Stimulated activated CD4-positive, alpha-beta T cell treated with anti-CD3 and anti-CD28 coated beads, Interleukin-2, amount 100 ng/mL, for 4 hours (primary cell): ENCODE data around the gene FBXW7.

Experiments
- DNase-seq: peaks from one replicate; pipeline ENCODE4 v3.0.0-alpha.2; 2020; ENCODE audit warnings: low read depth

FBXW7 gene

DNA sequence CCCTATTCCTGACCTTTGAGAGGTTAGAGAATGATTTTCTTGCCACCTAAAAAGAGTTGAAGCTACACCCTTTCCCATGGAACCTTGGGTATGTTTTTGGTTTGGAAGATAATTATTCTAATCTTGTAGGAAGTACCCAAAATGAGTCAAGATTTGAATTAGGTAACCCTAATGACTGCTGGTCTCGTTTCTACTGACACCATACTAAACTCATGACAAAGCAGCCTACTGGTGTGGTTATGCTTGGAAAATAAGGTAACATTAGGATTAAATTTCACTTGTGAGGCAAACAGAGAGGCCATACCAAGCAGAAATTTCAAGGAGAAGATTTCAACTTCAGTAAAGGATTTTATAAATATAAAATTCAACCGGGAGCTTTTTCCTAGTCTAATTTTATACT lies 107.9 kb downstream of the FBXW7 start:
- no peak for DNase-seq

DNA sequence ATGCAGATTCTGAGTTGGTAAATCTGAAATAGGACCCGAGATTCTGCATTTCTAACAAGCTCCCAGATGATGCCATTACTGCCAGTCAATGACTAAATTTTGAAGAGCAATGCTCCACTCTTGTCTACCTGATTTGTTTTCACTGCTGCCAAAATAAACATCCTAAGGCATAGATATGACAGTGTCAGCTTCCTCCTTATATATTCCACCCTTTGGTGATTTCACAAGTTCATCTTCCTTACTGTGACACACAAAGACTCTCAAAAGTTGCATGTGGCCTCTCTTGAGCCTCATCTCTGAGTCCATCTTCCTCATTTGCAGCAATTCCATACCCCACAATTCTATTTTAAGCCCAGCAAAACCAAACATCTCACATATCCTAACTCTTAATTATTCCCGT lies 110.9 kb downstream of the FBXW7 start:
- no peak for DNase-seq

DNA sequence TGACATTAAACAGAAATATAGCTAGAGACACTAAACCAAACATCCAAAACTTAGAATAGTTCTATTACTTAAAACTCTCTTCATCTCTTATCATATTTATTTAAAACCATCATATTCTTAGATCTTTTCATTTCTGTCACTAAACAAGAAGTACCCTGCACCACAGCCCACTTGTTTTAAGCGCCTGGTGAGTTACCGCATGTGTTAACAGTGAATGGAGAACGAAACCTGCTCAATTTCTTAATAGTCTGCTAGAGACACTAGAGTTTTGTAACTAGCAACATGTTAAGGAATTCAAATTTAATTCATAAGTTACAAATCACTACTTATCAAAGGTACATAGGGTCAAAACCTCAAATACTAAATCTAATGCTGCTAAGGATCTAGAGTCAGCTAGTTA lies 111.5 kb downstream of the FBXW7 start:
- DNase-seq, result no peak

DNA sequence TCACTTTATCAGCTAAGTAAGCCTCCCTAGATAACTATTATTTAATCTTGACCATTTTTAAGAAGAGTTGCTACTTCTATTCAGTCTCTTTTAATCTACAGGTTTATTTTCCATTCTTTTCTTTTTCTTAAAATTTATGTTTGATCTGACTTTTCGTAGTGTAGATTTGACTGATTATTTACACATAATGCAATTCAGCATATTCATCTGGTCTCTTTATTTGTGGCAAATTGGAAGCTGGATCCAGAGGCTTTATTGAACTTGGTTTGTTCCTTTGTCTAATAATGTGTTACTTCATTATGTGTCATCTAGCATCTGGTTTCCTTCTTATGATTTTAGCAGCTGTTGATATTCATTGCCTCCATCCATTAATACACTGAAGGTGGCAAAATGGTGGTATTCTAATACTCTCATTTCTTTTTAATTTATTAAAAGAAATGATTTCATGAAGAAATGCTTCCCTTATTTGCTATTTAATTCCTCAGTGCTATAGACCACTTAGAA lies 113.0 kb downstream of the FBXW7 start:
- no peak for DNase-seq

DNA sequence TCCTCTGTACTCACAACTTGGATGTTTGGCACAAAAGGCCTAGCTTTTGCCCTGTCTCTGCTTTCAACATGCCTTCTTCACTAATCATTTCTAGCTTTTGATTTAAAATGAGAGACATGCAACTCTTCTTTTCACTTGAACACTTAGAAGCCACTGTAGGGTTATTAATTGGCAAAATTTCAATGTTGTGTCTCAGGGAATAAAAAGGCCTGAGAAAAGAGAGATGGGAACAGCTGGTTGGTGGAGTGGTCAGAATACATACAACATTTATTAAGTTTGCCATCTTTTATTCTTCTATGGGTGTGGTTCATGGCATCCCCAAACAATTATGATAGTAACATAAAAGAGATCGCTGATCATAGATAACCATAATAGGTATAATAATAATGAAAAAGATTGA lies 114.3 kb downstream of the FBXW7 start:
- no peak for DNase-seq

DNA sequence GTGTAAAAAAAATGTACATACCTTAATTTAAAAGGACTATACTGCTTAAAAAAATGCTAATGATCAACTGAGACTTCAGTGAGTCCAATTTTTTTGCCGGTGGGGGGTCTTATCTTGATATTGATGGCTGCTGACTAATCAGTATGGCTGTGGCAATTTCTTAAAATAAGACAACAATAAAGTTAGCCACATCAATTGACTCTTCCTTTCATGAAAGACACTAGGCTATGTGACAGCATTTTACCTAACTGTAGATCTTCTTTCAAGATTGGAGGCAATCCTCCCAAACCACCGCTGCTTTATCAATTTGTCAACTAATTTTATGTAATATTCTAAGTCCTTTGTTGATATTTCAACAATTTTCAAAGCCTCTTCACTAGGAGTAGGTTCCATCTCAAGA lies 116.1 kb downstream of the FBXW7 start:
- no peak for DNase-seq

DNA sequence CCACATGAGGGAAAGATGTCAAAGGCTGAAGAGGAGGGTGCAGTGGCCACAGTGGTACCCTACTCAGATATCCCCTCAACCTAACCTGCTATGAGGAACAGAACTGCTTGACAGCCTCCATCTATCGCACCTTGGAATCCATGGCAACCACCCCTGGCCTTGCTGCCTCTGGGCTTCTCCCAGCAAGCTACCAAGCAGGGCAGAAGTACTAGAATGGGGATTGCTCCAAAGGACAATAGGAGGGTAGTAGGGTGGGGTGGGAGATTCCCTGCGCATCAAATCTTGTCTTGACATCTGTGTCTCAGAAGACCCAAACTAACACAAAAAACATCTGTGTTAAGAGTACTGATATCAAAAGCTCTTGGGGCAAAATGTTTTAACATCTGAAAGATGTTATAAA lies 118.2 kb downstream of the FBXW7 start:
- no peak for DNase-seq

DNA sequence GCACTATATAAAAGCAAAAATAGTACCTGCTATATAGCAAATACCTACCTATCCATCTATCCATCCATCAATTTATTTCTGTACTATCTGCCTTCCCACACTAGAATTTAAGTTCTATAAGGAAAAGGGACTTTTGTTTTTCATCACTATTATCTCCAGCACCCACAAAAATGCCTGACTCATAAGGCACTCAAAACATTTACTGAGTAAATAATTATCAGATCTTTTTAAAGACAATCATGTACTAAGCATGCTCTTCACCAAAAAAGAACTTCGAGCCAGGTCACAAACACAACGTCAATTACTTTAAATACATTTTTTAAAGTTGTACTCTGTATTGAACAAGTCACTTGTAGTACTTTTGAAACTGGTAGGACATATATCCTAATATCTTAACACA lies 119.9 kb downstream of the FBXW7 start:
- DNase-seq, result no peak

DNA sequence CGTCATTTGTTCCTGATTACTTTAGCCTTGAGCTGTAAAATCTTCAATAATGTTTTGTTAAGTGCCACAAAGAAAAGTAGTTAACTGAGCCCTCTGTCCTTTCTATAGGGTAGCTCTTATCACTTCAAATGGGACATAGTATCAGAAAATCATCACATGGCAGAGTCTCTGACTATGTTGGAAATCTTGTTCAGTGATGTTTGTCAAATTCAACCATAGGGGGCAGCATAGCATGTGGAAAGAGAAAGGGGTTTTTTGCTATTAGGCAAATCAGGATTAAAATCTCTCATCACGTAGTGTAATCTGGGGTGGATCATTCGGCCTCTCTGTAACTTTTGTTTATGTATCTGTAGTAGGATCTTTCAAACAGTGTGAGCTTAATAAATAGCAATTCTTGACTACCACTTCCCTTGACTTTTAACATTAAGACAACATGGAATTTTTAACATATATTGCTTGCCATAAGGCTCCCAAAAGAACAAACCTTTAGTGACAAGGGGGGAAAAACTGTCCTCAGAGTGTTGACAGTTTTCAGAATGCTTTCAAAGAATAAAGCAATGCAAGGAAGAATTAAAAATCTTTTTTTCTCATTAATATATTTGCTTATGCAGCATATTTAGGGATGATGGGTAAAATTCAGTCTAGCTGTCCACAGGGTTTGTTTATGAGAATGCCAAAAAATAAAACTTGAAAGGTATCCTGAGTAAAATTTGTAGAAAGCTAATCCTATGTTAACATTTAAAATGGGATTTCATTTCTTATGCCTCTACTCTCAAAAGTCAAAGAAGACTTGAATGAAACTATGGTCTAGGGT lies 127.2 kb downstream of the FBXW7 start:
- DNase-seq, result no peak

DNA sequence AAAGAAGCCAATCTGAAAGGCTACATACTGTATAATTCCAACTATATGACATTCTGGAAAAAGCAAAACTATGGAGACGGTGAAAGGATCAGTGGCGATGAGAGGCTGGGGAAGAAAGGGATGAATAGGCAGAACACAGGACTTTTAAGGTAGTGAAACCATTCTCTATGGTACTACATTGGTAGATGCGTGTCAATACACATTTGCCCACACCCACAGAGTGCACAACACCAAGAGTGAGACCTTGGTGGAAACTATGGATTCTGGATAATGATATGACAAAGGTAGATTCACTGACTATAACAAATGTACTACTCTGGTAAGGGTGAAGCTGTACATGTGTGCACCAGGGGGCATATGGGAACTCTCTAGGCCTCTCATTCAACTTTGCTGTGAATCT lies 134.5 kb downstream of the FBXW7 start:
- DNase-seq, result no peak

DNA sequence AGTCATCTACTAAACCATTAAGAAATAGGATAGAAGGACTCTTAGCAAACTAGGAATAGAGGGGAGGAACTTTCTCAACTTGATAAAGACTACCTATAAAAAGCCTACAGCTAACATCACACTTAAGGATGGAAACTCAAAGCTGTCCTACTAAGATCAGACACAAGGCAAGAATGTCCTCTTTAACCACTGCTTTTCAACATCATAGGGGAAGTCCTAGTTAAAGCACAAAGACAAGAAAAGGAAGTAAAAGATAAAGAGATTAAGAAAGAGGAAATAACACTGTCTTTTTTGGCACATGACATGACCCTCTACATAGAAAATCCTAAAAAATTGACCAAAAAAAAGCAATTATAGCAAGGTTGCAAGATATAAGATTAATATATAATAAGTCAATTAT lies 136.6 kb downstream of the FBXW7 start:
- no peak for DNase-seq

DNA sequence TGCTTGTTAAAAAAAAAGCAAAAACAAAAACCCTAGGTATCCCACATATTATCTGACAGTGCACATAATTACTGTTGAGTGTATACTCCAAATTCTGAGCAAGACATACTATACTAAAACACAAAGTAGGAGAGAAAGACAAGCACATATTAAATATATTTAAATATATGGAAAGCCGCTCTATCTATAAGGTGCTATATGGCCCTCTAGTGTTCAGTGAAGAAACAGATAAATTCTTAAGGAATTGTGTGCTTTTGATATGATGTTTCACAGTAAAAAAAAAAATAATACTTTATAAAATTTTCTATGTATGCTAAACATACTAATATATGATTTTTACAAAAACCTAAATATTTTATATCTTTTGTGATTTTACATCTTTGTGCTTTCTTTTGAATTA lies 137.8 kb downstream of the FBXW7 start:
- DNase-seq, result no peak

DNA sequence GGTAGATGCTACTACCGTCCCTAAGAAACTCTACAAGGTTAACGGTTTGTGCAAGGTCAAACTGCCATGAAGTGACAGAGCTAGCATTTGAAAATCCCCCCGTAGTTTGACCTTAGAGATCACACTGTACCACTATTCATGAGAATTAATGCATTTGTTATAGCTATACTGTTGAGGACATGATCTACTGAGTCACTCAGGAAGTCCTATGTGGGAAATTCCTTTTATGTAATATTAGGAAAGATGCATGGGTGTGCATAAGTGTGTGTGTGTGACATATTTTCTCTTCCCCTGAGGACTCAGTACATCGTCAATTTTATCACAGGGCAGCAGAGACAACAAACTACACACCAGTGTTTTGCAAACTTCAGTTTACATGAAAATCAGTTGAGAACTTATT lies 141.1 kb downstream of the FBXW7 start:
- DNase-seq, result no peak

DNA sequence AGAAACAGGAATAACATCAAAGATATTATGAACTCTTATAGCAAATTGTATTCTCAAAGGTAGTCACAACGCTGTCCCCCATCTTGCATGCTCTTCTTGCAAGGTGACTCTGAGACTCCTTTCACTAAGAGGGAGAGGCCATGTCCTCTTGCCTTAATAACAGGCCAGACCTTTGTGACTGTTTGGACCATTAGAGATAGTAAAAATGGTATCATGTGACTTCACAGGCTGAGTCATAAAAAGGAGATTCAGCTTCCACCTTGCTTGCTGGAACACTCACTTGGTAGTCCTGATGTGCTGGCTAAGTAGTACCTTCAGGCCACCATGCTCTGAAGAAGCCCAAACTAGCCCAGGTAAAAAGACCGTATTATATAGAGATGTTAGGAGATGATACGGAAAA lies 143.8 kb downstream of the FBXW7 start:
- DNase-seq, result no peak

DNA sequence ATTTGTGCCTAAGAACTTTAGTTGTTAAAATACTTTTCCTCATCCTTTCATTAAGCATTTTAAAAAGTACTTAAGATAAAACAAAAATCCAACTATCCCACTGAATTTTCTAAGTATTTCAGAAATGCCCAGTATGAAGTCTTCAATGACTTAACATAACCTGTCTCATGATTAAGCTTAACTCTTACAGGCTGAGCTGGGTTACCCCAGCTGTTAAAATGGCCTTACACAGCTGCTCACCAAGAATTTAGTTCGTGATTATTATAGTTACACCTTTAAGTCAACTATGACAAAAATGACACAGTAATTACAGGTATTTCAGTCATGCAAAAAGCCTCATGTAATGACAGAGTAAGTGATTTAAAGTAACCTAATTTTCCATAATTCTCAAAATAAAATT lies 145.7 kb downstream of the FBXW7 start:
- DNase-seq, result no peak

DNA sequence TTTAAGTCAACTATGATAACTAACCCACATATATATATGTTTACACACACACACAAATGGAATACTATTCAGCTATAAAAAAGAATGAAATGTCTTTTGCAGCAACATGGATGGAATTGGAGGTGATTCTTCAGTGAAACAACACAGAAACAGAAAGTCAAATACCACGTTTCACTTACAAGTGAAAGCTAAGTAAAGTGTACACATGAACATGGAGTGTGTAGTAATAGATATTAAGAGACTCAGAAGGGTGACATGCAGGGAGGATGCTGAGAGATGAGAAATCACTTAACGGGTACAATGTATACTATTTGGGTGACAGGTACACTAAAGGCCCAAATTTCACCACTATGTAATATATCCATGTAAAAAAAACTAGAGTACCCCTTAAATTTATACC lies 146.5 kb downstream of the FBXW7 start:
- DNase-seq, result no peak

DNA sequence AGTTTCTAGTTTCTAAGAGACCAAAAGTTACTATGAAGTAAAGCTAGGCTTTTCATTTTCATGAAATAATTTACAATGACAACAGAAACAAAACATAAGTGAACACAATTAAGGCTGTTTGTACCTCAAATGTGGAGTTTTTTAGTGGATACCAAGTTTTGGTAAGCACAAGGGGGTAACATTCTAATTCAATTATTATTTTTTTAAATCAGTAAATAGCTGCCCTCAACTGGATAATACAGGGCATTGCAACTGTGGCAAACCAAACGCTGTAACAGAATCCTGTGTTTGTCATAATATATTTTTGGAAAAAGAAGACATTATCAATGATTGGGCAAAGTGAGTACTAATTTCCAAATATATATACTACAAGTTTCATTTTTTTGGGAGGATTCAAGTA lies 150.3 kb downstream of the FBXW7 start:
- no peak for DNase-seq

DNA sequence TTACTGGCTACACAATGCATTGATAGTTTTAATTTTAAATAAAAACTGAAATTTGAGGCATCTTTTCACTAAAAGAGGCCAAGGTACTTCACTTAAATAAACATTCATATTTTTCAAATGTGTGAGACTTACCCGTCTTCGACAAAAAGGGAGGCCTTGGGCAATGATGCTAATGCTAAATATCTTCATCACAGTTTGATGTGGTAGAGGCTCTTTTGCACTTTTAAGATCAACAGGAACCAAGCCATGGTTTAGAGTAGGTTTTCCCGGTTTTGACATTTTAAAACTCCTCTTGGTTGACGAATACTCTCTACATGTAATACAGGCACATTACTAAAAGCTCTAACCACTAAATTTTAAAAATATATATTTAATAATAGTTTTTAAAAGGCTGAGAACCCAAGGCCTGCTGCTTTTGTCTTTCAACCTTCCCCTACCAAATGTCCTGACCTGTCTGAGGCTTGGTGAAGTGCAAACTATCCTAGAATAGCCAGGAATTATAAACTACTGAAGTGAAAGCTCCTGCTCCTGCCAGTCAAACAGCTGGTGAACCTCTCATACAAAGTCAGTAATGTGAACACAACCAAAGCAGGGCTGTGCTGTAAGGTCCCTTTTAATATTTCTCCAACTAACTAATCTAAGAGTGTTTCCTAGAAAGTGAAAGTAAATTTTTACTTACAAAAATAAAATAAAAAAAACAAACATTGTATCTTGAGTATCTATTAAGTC lies 153.7 kb downstream of the FBXW7 start:
- no peak for DNase-seq

DNA sequence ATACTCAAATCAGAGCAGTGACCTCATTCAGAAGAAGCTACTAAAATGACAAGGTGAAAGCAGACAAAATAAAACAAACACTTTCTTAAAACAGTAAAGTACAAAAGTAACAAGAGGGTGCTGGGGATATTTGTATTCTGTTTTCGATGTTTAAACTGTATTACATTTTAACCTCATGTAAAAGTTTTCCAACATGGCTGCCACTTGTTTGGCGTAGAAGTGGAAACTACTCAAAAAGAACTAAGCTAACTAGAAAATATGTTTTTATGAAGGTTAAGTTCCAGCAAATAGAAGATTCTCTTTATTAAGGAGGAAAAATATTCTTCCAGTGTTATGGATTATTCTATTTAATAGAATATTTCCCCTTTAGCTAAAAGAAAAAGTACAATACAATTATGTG lies 155.0 kb downstream of the FBXW7 start:
- no peak for DNase-seq

DNA sequence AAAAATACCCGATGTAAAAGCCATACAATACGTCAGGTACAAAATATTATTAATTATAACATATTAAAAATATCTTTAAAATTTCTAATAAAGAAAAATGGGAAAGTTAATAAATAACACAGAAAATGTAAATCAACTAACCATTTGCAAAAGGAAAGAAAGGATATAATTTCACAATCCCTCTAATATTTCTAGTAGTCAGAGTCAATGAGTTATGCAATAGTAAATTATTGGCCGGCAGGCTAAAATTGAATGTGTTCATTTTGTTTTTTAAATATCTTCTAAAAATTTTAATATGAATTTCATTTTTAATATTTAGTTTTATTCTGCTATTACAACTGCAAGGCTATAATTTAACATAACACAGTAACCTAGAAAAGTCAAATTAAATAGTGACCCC lies 155.7 kb downstream of the FBXW7 start:
- DNase-seq, result no peak

DNA sequence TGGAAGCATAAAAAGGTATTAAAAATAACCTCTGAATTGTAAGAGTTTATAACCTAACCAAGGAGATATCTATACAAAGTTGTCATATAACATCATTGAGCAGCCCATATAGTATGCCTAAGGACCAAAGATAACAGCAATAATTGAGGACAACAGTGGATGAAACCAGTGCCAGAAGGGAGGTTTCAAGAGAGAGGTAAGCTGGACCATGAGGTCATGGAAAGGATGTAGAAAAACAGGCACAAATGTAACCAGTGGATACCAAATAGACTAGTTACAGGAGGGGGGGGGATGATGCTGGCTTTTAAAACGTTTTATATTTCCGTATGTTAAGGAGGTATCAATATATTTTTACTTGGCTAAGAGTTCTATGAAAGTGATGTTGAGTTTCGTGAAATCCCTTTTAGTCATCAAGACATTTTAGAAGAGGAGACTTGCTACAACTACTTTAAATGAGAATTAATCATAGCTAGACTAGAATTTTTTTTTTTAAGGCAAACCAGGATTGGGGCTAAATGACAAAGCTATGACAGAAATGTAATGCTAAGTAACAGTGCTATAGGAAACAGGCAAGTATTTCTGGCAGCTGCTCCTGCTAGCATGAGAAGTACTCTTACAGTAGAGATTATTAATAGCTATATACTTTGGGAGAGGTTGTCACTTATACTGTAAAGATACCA lies 161.1 kb downstream of the FBXW7 start:
- no peak for DNase-seq

DNA sequence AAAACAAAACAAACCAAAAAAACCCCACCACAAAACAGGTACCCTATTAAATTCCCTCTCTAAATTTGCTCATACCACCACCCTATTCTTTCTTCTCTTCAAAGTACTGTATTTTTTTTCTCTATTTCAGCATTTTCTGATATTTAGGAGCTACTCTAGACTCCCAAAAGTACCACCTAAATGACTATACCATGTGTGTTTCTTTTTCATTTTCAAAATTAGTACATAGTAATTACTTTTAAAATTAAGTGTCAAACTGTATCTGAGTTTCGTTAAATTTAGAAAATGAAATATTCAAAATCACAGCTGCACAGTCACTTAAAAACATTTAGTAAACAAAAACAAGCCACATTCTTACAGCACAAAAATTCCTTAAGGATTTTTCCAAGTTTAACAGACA lies 161.7 kb downstream of the FBXW7 start:
- DNase-seq, result no peak

DNA sequence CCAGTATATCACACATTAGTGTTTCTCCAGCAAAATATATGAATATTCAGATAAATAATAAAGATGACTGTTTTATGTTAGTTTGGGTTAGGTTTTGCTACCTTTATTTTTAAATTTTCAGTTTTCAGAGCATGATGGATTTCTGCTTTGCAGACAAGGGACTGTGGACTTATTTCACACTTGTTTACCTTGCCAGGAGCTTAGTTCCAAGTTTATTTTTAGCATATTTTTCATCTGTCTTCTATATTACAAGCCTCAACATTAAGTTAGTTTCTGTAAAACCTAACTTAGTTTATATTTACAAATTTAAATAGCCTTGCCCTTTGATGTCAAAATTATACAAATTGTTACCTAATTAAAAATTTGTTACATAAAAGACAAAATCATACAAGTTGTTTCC lies 163.4 kb downstream of the FBXW7 start:
- DNase-seq, result no peak
